Measurements from ENCODE around the gene BCL2L11. TPM values are rescaled to one million over a fixed set of nuclear protein-coding genes. Genes with fewer than 3 reads are reported as not detected.
A peak's percentile ranks its signal among the peaks of the same experiment; 100 is the strongest.

The BCL2L11 gene
- total RNA-seq, 1 donor from 2014 or later: 19.3 TPM

GRCh38 chr2:111127351-111127750, 6.6 kb downstream of the BCL2L11 start:
- no peak overlapping the region for H3K27ac ChIP-seq (ENCODE audit: low read depth, low read length)
- H3K4me1 ChIP-seq (ENCODE audit: insufficient read depth, low read length): peaks cover 7% of the 10 kb centered on the region
- no peaks in the 10 kb centered on the region for H3K27me3 ChIP-seq (ENCODE audit: insufficient read depth, low read length)
- H4K20me1 ChIP-seq (ENCODE audit: insufficient read depth, low read length): peaks cover 10% of the 10 kb centered on the region
- no peaks in the 10 kb centered on the region for H3K9me3 ChIP-seq (ENCODE audit: insufficient read depth, low read depth, low read length)
- Mint-ChIP-seq H3K9me3 (ENCODE audit: unreplicated experiment) (no peaks in the 10 kb centered on the region), H3K4me1 (ENCODE audit: low read depth, unreplicated experiment) (peaks cover 2% of the 10 kb centered on the region), H3K4me3 (ENCODE audit: unreplicated experiment) (no peak overlapping the region), H3K27ac (ENCODE audit: unreplicated experiment) (no peak overlapping the region), H3K27me3 (ENCODE audit: low read depth, unreplicated experiment) (no peaks in the 10 kb centered on the region), H3K36me3 (ENCODE audit: low read depth, unreplicated experiment) (peaks cover 12% of the 10 kb centered on the region)
- no peak overlapping the region for H3K4me3 ChIP-seq (ENCODE audit: insufficient read depth, low read depth, low read length)
- no peaks in the 10 kb centered on the region for H3K79me2 ChIP-seq (ENCODE audit: insufficient read depth, low read length)
- H2AFZ ChIP-seq (ENCODE audit: low read depth, low read length): no peak overlapping the region
- no peak overlapping the region for H3K4me2 ChIP-seq (ENCODE audit: low read length)
- DNase-seq (ENCODE audit: low read depth): no peak
- no peak overlapping the region for H3K9ac ChIP-seq (ENCODE audit: low read length)
- TF ChIP-seq, protein P1, sequence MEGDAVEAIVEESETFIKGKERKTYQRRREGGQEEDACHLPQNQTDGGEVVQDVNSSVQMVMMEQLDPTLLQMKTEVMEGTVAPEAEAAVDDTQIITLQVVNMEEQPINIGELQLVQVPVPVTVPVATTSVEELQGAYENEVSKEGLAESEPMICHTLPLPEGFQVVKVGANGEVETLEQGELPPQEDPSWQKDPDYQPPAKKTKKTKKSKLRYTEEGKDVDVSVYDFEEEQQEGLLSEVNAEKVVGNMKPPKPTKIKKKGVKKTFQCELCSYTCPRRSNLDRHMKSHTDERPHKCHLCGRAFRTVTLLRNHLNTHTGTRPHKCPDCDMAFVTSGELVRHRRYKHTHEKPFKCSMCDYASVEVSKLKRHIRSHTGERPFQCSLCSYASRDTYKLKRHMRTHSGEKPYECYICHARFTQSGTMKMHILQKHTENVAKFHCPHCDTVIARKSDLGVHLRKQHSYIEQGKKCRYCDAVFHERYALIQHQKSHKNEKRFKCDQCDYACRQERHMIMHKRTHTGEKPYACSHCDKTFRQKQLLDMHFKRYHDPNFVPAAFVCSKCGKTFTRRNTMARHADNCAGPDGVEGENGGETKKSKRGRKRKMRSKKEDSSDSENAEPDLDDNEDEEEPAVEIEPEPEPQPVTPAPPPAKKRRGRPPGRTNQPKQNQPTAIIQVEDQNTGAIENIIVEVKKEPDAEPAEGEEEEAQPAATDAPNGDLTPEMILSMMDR (IDR thresholded peaks at IDR 0.05; ENCODE audit: insufficient read depth, low read depth, low read length): no peak
- no peak for TF ChIP-seq EZH2 (IDR thresholded peaks at IDR 0.05; ENCODE audit: insufficient read depth, low read length)
- H3K36me3 ChIP-seq (ENCODE audit: insufficient read depth, low read length): peaks cover 5% of the 10 kb centered on the region
- no peak for FAIRE-seq

GRCh38 chr2:111128096-111128495, 7.4 kb downstream of the BCL2L11 start:
- peaks cover 10% of the 10 kb centered on the region for H4K20me1 ChIP-seq (ENCODE audit: insufficient read depth, low read length)
- DNase-seq (ENCODE audit: low read depth) (no peak), FAIRE-seq (no peak)
- Mint-ChIP-seq H3K36me3 (ENCODE audit: low read depth, unreplicated experiment) (peaks cover 12% of the 10 kb centered on the region), H3K27ac (ENCODE audit: unreplicated experiment) (no peak overlapping the region), H3K9me3 (ENCODE audit: unreplicated experiment) (no peaks in the 10 kb centered on the region), H3K4me1 (ENCODE audit: low read depth, unreplicated experiment) (peaks cover 2% of the 10 kb centered on the region), H3K27me3 (ENCODE audit: low read depth, unreplicated experiment) (no peaks in the 10 kb centered on the region), H3K4me3 (ENCODE audit: unreplicated experiment) (no peak overlapping the region)
- no peak overlapping the region for H3K4me2 ChIP-seq (ENCODE audit: low read length)
- H3K36me3 ChIP-seq (ENCODE audit: insufficient read depth, low read length): peaks cover 5% of the 10 kb centered on the region
- H2AFZ ChIP-seq (ENCODE audit: low read depth, low read length): no peak overlapping the region
- H3K27ac ChIP-seq (ENCODE audit: low read depth, low read length): no peak overlapping the region
- H3K9ac ChIP-seq (ENCODE audit: low read length): no peak overlapping the region
- H3K4me3 ChIP-seq (ENCODE audit: insufficient read depth, low read depth, low read length): no peak overlapping the region
- no peaks in the 10 kb centered on the region for H3K27me3 ChIP-seq (ENCODE audit: insufficient read depth, low read length)
- no peaks in the 10 kb centered on the region for H3K79me2 ChIP-seq (ENCODE audit: insufficient read depth, low read length)
- H3K9me3 ChIP-seq (ENCODE audit: insufficient read depth, low read depth, low read length): no peaks in the 10 kb centered on the region
- TF ChIP-seq, protein P1 (IDR thresholded peaks at IDR 0.05; ENCODE audit: insufficient read depth, low read depth, low read length): no peak
- TF ChIP-seq EZH2 (IDR thresholded peaks at IDR 0.05; ENCODE audit: insufficient read depth, low read length): no peak
- H3K4me1 ChIP-seq (ENCODE audit: insufficient read depth, low read length): peaks cover 3% of the 10 kb centered on the region

- H3K79me2 ChIP-seq (ENCODE audit: insufficient read depth, low read length): no peaks in the 10 kb centered on the region
- no peak for TF ChIP-seq EZH2 (IDR thresholded peaks at IDR 0.05; ENCODE audit: insufficient read depth, low read length)
- no peak overlapping the region for H3K4me2 ChIP-seq (ENCODE audit: low read length)
- no peaks in the 10 kb centered on the region for H3K9me3 ChIP-seq (ENCODE audit: insufficient read depth, low read depth, low read length)
- no peak overlapping the region for H3K9ac ChIP-seq (ENCODE audit: low read length)
- no peak overlapping the region for H3K4me3 ChIP-seq (ENCODE audit: insufficient read depth, low read depth, low read length)
- peaks cover 4% of the 10 kb centered on the region for H3K4me1 Mint-ChIP-seq (ENCODE audit: low read depth, unreplicated experiment)
- no peak overlapping the region for H3K4me3 Mint-ChIP-seq (ENCODE audit: unreplicated experiment)
- no peaks in the 10 kb centered on the region for H3K27me3 Mint-ChIP-seq (ENCODE audit: low read depth, unreplicated experiment)
- H3K4me1 ChIP-seq (ENCODE audit: insufficient read depth, low read length): peaks cover 11% of the 10 kb centered on the region
- no peak overlapping the region for H3K27ac ChIP-seq (ENCODE audit: low read depth, low read length)
- H2AFZ ChIP-seq (ENCODE audit: low read depth, low read length): no peak overlapping the region
- no peaks in the 10 kb centered on the region for H3K27me3 ChIP-seq (ENCODE audit: insufficient read depth, low read length)
- no peak for DNase-seq (ENCODE audit: low read depth)
- H3K27ac Mint-ChIP-seq (ENCODE audit: unreplicated experiment): no peak overlapping the region
- H4K20me1 ChIP-seq (ENCODE audit: insufficient read depth, low read length): peaks cover 42% of the 10 kb centered on the region
- FAIRE-seq: peak; percentile 37
- H3K36me3 Mint-ChIP-seq (ENCODE audit: low read depth, unreplicated experiment): peaks cover 19% of the 10 kb centered on the region
- no peaks in the 10 kb centered on the region for H3K9me3 Mint-ChIP-seq (ENCODE audit: unreplicated experiment)
- peaks cover 3% of the 10 kb centered on the region for H3K36me3 ChIP-seq (ENCODE audit: insufficient read depth, low read length)
These were observed 12.9 kb downstream of the BCL2L11 start for GRCh38 chr2:111133603-111134002.

Data from astrocyte (in vitro differentiated cells and primary cell).